Endodermal cell (in vitro differentiated cells): ENCODE measurements around the gene CEMIP2. TPM values are rescaled to one million over a fixed set of nuclear protein-coding genes. Genes with fewer than 3 reads are reported as not detected.

Experiments
- DNase-seq: peaks from one replicate; pipeline ENCODE4 v3.0.0-alpha.2; 2017
- H3K27ac ChIP-seq: 2 replicates; pipeline ENCODE4 v1.5.1; 2013; ENCODE audit warnings: mild to moderate bottlenecking, low read depth, low read length, moderate library complexity
- H3K27me3 ChIP-seq: 2 replicates; pipeline ENCODE4 v1.6.1; 2013; ENCODE audit warnings: mild to moderate bottlenecking, low read length, moderate library complexity; ENCODE audit not compliant: insufficient read depth, control insufficient read depth, poor library complexity, severe bottlenecking
- H3K36me3 ChIP-seq: 2 replicates; pipeline ENCODE4 v1.7.0; 2013; ENCODE audit warnings: mild to moderate bottlenecking, low read length, moderate library complexity; ENCODE audit not compliant: control insufficient read depth, insufficient read depth
- H3K4me1 ChIP-seq: one replicate; pipeline ENCODE4 v1.7.0; 2013; ENCODE audit warnings: low read length; ENCODE audit not compliant: control insufficient read depth, insufficient read depth
- H3K4me3 ChIP-seq: 2 replicates; pipeline ENCODE4 v1.5.1; 2013; ENCODE audit warnings: mild to moderate bottlenecking, low read length, moderate library complexity
- H3K9ac ChIP-seq: 2 replicates; pipeline ENCODE4 v1.6.1; 2013; ENCODE audit warnings: mild to moderate bottlenecking, low read length, moderate library complexity; ENCODE audit not compliant: poor library complexity, severe bottlenecking; ENCODE audit errors: extremely low read depth
- H3K9me3 ChIP-seq: 2 replicates; pipeline ENCODE4 v1.6.1; 2013; ENCODE audit warnings: mild to moderate bottlenecking, low read length, moderate library complexity; ENCODE audit not compliant: control insufficient read depth
- H3K27ac Mint-ChIP-seq: 2 replicates; pipeline ENCODE4 v1.8.0; 2020; ENCODE audit warnings: mixed read lengths
- H3K27me3 Mint-ChIP-seq: 2 replicates; pipeline ENCODE4 v1.8.0; 2021; ENCODE audit warnings: mild to moderate bottlenecking, mixed read lengths; ENCODE audit not compliant: insufficient read depth
- H3K36me3 Mint-ChIP-seq: 2 replicates; pipeline ENCODE4 v1.8.0; 2020; ENCODE audit warnings: low read depth, mixed read lengths
- H3K4me1 Mint-ChIP-seq: 2 replicates; pipeline ENCODE4 v1.8.0; 2020; ENCODE audit warnings: mixed read lengths
- H3K4me3 Mint-ChIP-seq: 2 replicates; pipeline ENCODE4 v1.8.0; 2020; ENCODE audit warnings: mild to moderate bottlenecking, moderate library complexity, mixed read lengths
- H3K9me3 Mint-ChIP-seq: 2 replicates; pipeline ENCODE4 v1.8.0; 2020; ENCODE audit warnings: mild to moderate bottlenecking, mixed read lengths
- CTCF ChIP-seq: fragments of 200-600 bp; sonication (generic); conservative IDR thresholded peaks from 2 replicates; pipeline ENCODE4 v1.5.0; 2021; ENCODE audit warnings: antibody characterized with exemption, mild to moderate bottlenecking
- WGBS, 2 experiments: methylation state at CpG; one replicate each; pipeline versions ENCODE4 v1.1.5 to v1.1.7; 2013; ENCODE audit warnings: missing lambda C conversion rate in 2 of 2, mixed read lengths in 1 of 2; ENCODE audit not compliant: insufficient coverage in 1 of 2, insufficient read length in 1 of 2; 5-methylcytosine and 5-hydroxymethylcytosine counted together
- total RNA-seq, 2 donors: library from RNA; stranded (reverse); fragmentation: NEBNext Ultra II Directional in 1 of 2; extraction: Animal tissue kit (Norgen Biotek cat#: 25700) in 1 of 2; gene quantifications; 2 replicates in 1 of 2; 3 replicates in 1 of 2; pipeline ENCODE4 v1.2.1, GENCODE V29; 2021

CEMIP2 gene
- total RNA-seq, 2 donors from 2014 or later, result 57.9 to 70.1 TPM

DNA sequence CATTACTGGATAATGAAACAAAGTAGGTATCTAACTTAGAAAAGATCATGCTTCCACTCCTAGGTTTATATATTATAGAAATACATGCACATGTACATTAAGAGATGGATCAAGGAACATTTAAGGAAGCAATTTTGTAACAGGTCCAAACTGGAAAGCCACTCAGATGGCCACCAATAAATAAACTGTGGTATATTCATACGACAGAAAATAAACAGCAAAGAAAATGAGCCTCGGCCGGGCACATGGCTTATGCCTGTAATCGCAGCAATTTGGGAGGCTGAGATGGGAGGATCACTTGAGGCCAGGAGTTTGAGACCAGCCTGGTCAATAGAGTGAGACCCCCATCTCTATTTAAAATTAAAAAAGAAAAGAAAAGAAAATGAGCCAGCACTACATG is 25.6 kb downstream of the CEMIP2 start:
- no peak overlapping the region for H3K9ac ChIP-seq
- peaks cover 4% of the 10 kb centered on the region for H3K4me1 ChIP-seq
- H3K27ac ChIP-seq, result no peak overlapping the region
- no peaks in the 10 kb centered on the region for H3K9me3 Mint-ChIP-seq
- no peaks in the 10 kb centered on the region for H3K9me3 ChIP-seq
- peaks cover 69% of the 10 kb centered on the region for H3K36me3 Mint-ChIP-seq
- H3K27ac Mint-ChIP-seq, result no peak overlapping the region
- no peak overlapping the region for H3K4me3 Mint-ChIP-seq
- TF ChIP-seq CTCF, result no peak
- H3K36me3 ChIP-seq, result peaks cover 43% of the 10 kb centered on the region
- H3K27me3 ChIP-seq, result no peaks in the 10 kb centered on the region
- H3K4me3 ChIP-seq, result no peak overlapping the region
- 93 to 100% methylated on average over 4 of the region's 4 CpGs for WGBS, 2 experiments
- peaks cover 32% of the 10 kb centered on the region for H3K4me1 Mint-ChIP-seq
- DNase-seq, result no peak
- H3K27me3 Mint-ChIP-seq, result no peaks in the 10 kb centered on the region

DNA sequence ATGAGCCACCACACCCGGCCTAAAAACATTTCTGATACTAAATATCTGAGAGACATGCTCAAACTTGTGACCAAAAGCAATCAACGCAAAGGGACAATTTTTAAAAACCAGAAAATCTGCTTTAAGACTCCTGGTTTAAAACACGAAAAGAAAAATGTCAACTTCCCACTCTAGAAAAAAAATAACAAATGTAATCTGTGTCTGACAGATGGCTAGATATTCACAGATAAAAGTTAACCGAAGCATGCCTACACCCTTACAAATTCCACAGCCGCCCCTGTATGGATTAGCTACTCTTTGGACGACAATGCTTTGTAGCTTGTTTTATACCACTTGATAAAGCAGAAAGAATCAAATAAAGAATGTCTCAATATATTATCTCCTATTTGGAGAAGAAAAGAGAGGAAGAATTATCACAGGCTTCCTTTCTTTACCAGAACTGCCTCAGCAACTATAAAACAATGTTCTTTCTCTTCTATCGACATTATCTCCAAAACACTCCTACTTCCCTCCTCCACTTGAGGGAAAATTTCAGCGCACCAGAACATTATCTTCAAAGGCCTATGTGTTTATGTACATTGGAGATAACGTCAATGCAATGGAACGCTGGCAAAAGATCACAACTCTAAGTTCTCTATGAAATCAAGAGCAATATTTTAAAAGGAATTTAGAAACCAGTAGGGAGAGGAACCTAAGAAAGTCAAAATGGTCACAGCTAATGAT is 26.2 kb downstream of the CEMIP2 start:
- H3K9ac ChIP-seq, result no peak overlapping the region

DNA sequence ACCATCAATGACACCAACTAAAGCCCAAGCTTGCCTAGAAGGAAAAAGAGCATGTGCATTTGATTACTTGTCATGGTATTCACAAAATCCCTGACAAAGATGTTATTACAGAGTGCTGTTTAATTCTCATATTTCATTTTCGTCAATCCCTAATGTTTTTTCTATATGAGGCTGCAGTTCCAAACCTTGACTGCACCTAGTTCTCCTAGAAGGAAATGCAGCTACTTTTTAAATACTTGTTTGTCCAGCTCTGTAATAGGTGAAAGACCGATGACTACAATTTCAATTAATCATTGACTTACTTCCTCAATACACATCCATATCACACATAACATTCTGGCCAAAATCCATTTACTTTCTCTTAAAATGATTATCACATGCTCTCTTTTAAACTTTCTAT is 28.1 kb downstream of the CEMIP2 start:
- Mint-ChIP-seq H3K27me3 (no peaks in the 10 kb centered on the region), H3K9me3 (no peaks in the 10 kb centered on the region), H3K4me3 (no peak overlapping the region), H3K27ac (peak overlapping the region; percentile 7), H3K36me3 (peaks cover 62% of the 10 kb centered on the region), H3K4me1 (peaks cover 20% of the 10 kb centered on the region)
- Histone ChIP-seq H3K4me1 (peaks cover 4% of the 10 kb centered on the region), H3K4me3 (no peak overlapping the region), H3K9ac (no peak overlapping the region), H3K27me3 (no peaks in the 10 kb centered on the region), H3K9me3 (no peaks in the 10 kb centered on the region), H3K27ac (no peak overlapping the region), H3K36me3 (peaks cover 40% of the 10 kb centered on the region)
- 91 to 100% methylated on average over 2 of the region's 2 CpGs for WGBS, 2 experiments
- TF ChIP-seq CTCF, result no peak
- DNase-seq, result no peak

More for the DNA sequence above, 26.2 kb downstream of the CEMIP2 start:
- no peak overlapping the region for H3K4me3 ChIP-seq
- H3K27me3 ChIP-seq, result no peaks in the 10 kb centered on the region
- WGBS, 2 experiments, result 94 to 100% methylated on average over 3 to 9 of the region's 10 CpGs
- no peak for DNase-seq
- H3K27me3 Mint-ChIP-seq, result no peaks in the 10 kb centered on the region
- TF ChIP-seq CTCF, result no peak
- peaks cover 32% of the 10 kb centered on the region for H3K4me1 Mint-ChIP-seq
- peaks cover 4% of the 10 kb centered on the region for H3K4me1 ChIP-seq
- H3K36me3 Mint-ChIP-seq, result peaks cover 69% of the 10 kb centered on the region
- H3K27ac ChIP-seq, result no peak overlapping the region
- peak overlapping the region; percentile 3 for H3K27ac Mint-ChIP-seq
- H3K9me3 ChIP-seq, result no peaks in the 10 kb centered on the region
- no peak overlapping the region for H3K4me3 Mint-ChIP-seq
- H3K36me3 ChIP-seq, result peaks cover 36% of the 10 kb centered on the region
- no peaks in the 10 kb centered on the region for H3K9me3 Mint-ChIP-seq
